ENCODE measurements around the gene PTH. TPM values are rescaled to one million over a fixed set of nuclear protein-coding genes. Genes with fewer than 3 reads are reported as not detected.
A peak's percentile ranks its signal among the peaks of the same experiment; 100 is the strongest.

PTH gene
- total and polyA plus RNA-seq, 2 donors (not counting 3 experiments of a cell fraction or from before 2014, with no cell fraction given), result not detected

GRCh38 chr11:13446444-13446843 lies 49.4 kb downstream of the PTH start:
- no peaks in the 10 kb centered on the region for H3K36me3 ChIP-seq (ENCODE audit: control insufficient read depth in 2 of 2, extremely low read depth in 1 of 2, insufficient read depth in 2 of 2, low read length in 2 of 2)
- no TSS peak for BruUV-seq (replicated peaks)
- H3K79me2 ChIP-seq (ENCODE audit: control insufficient read depth, insufficient read depth, low read length), result peaks cover 94% of the 10 kb centered on the region
- intact Hi-C loops (cut with micrococcal nuclease) (loop anchor here (1.0 to 10.0 kb wide), 2 partner anchors 17 to 332 kb away; partner anchors contain the start of gene BTBD10), dilution Hi-C loops (cut with MboI; ENCODE audit: extremely low pct_ligation_motif_present, low sequenced_read_pairs) (no loop called here)
- H2AFZ ChIP-seq (ENCODE audit: low read depth, low read length), result no peak overlapping the region
- H3K9me1 ChIP-seq (replicated peaks; ENCODE audit: control insufficient read depth, extremely low read depth, insufficient read depth, low read length), result no peaks in the 10 kb centered on the region
- CTCF ChIA-PET, result interaction anchor here (0.9 to 1.3 kb wide), 2 partner anchors 61 to 92 kb away, joined by 3 to 8 read pairs; no protein-coding TSS in a partner anchor
- no peaks in the 10 kb centered on the region for H3K27me3 ChIP-seq (ENCODE audit: control insufficient read depth in 2 of 2, insufficient read depth in 2 of 2, low read length in 2 of 2)
- H3K9ac ChIP-seq (replicated peaks; ENCODE audit: extremely low read depth, insufficient read depth, low read length), result peak overlapping the region; percentile 60
- POLR2A ChIA-PET, result no interaction called here
- DNase-seq (ENCODE audit: low read depth, low spot score) (peak; percentile 65), FAIRE-seq (peak; percentile 52)
- no peak for TF ChIP-seq MAX (IDR thresholded peaks at IDR 0.05; ENCODE audit: insufficient read depth, insufficient read length)
- TF ChIP-seq FOS (IDR thresholded peaks at IDR 0.05; ENCODE audit: borderline replicate concordance, insufficient read depth, low read length), result peak; percentile 61
- TF ChIP-seq JUN (IDR thresholded peaks at IDR 0.05; ENCODE audit: borderline replicate concordance, insufficient read depth, insufficient read length, low read depth), result peak; percentile 75
- H3K4me3 ChIP-seq (replicated peaks in 1 of 3; ENCODE audit: insufficient read depth in 1 of 3, low read depth in 1 of 3, low read length in 3 of 3), result peak overlapping the region in 1 of 3 experiments; percentile 21
- H3K4me2 ChIP-seq (ENCODE audit: insufficient read depth, low read length), result peak overlapping the region; percentile 89
- peaks cover 45% of the 10 kb centered on the region for H3K4me1 ChIP-seq (ENCODE audit: control insufficient read depth, extremely low read depth, insufficient read depth, low read length)
- no peaks in the 10 kb centered on the region for H3K9me3 ChIP-seq (replicated peaks; ENCODE audit: control insufficient read depth, insufficient read depth, low read length)
- H4K20me1 ChIP-seq (replicated peaks; ENCODE audit: control insufficient read depth, extremely low read depth, insufficient read depth, low read length), result peaks cover 3% of the 10 kb centered on the region
- H3K27ac ChIP-seq (ENCODE audit: insufficient read depth, low read depth, low read length), result peak overlapping the region; percentile 77

- dilution Hi-C loops (cut with MboI; ENCODE audit: extremely low pct_ligation_motif_present, low sequenced_read_pairs) (no loop called here), intact Hi-C loops (cut with micrococcal nuclease) (loop anchor here (10.0 kb wide), 1 partner anchor 331 kb away; no protein-coding TSS in a partner anchor)
- Histone ChIP-seq H3K9ac (replicated peaks; ENCODE audit: extremely low read depth, insufficient read depth, low read length) (peak overlapping the region; percentile 60), H3K79me2 (ENCODE audit: control insufficient read depth, insufficient read depth, low read length) (peaks cover 86% of the 10 kb centered on the region), H4K20me1 (replicated peaks; ENCODE audit: control insufficient read depth, extremely low read depth, insufficient read depth, low read length) (peaks cover 3% of the 10 kb centered on the region), H3K9me3 (replicated peaks; ENCODE audit: control insufficient read depth, insufficient read depth, low read length) (no peaks in the 10 kb centered on the region), H3K4me3 (replicated peaks in 1 of 3; ENCODE audit: insufficient read depth in 1 of 3, low read depth in 1 of 3, low read length in 3 of 3) (no peak overlapping the region), H3K36me3 (ENCODE audit: control insufficient read depth in 2 of 2, extremely low read depth in 1 of 2, insufficient read depth in 2 of 2, low read length in 2 of 2) (no peaks in the 10 kb centered on the region), H3K4me1 (ENCODE audit: control insufficient read depth, extremely low read depth, insufficient read depth, low read length) (peaks cover 48% of the 10 kb centered on the region), H2AFZ (ENCODE audit: low read depth, low read length) (no peak overlapping the region), H3K9me1 (replicated peaks; ENCODE audit: control insufficient read depth, extremely low read depth, insufficient read depth, low read length) (no peaks in the 10 kb centered on the region), H3K27ac (ENCODE audit: insufficient read depth, low read depth, low read length) (peak overlapping the region; percentile 77), H3K4me2 (ENCODE audit: insufficient read depth, low read length) (peak overlapping the region; percentile 89), H3K27me3 (ENCODE audit: control insufficient read depth in 2 of 2, insufficient read depth in 2 of 2, low read length in 2 of 2) (no peaks in the 10 kb centered on the region)
- FAIRE-seq (no peak), DNase-seq (ENCODE audit: low read depth, low spot score) (no peak)
- ChIA-PET POLR2A (no interaction called here), CTCF (interaction anchor here (0.9 to 1.3 kb wide), 3 partner anchors 55 to 91 kb away, joined by 3 to 8 read pairs (median 3); no protein-coding TSS in a partner anchor)
- no TSS peak for BruUV-seq (replicated peaks)
- TF ChIP-seq JUN (IDR thresholded peaks at IDR 0.05; ENCODE audit: borderline replicate concordance, insufficient read depth, insufficient read length, low read depth) (no peak), FOS (IDR thresholded peaks at IDR 0.05; ENCODE audit: borderline replicate concordance, insufficient read depth, low read length) (no peak), GATA2 (IDR thresholded peaks at IDR 0.05; ENCODE audit: insufficient read depth, insufficient read length, low read depth, low read length) (no peak), MAX (IDR thresholded peaks at IDR 0.05; ENCODE audit: insufficient read depth, insufficient read length) (no peak), CTCF (IDR thresholded peaks at IDR 0.05; ENCODE audit: extremely low read depth in 1 of 2, insufficient read depth in 1 of 2, low read depth in 1 of 2, low read length in 2 of 2) (no peak)
Measured at GRCh38 chr11:13445588-13445987, 50.2 kb downstream of the PTH start.
